GM18508 (cell line): ENCODE data around the gene PDE12.
"Not testable (repeated sequence)": the region's sequence is repeated elsewhere in the genome, so short reads cannot be mapped to it uniquely, and the experiment has no call there.

Experiments used
- ATAC-seq: cut with Tn5 transposase; IDR thresholded peaks from one replicate; pipeline ENCODE4 v1.9.1; 2021; ENCODE audit warnings: moderate number of reproducible peaks; ENCODE audit not compliant: insufficient read depth, unreplicated experiment

The PDE12 gene

DNA sequence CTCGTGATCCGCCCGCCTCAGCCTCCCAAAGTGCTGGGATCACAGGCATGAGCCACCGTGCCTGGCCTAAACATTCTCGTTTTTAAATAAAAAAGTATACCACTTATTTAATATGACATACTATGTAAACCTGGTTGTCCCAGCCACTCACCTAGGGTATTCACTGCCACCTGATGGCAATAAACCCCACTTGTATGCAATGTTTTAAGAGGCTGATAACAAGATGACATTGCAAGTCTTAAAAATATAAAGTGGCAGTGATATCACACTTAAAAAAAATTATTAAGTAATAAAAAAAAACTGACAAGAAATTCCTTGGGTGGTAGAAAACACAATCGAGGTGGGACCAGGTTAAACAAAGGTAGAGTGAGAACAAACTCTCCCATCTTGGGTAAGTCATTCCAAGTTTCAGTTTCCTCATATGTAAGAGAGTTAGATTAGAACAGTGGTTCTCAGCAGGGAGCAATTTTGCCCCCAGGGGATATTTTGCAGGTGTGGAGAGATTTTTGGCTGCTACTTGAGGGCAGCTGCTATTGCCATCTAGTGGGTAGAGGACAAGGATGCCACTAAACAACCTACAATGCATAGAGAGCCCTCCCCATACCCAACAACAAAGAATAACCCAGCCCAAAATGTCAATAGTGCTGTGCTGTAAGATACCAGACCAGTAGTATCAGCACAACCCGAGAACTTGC, 26.5 kb downstream of the PDE12 start:
- ATAC-seq: no peak

DNA sequence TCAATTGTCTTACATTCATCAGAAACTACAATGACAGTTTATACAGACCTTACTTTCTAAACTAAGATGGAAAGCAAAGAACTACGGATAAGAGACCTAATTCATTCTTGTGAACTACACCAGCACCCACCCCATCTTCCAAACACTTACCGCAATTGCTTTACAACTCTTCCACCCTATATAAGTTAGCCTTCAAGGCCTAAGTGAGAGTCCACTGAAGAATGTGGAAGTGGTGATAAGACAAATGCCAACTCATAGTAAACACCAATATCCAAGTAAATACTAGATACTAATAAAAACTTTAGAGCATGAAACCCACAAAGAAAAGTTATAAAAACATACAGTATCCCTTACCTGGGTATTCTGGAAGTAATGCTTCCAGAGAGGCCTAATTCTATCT, 27.5 kb downstream of the PDE12 start:
- ATAC-seq: no peak

DNA sequence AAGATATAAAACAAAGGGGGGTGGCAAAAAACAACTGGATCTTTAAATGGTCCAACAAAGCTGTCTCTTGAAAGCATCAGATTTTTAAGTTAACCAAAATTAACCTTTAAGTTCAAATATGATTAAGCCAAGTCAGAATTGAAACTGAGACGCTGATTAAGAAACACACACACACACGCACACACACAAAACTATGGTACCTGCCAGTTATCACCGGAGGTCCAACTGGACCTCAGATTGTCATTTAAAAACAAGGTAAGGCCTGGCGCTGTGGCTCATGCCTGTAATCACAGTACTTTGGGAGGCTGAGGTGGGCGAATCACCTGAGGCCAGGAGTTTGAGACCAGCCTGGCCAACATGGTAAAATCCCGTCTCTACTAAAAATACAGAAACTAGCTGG, 30.7 kb downstream of the PDE12 start:
- ATAC-seq: no peak

DNA sequence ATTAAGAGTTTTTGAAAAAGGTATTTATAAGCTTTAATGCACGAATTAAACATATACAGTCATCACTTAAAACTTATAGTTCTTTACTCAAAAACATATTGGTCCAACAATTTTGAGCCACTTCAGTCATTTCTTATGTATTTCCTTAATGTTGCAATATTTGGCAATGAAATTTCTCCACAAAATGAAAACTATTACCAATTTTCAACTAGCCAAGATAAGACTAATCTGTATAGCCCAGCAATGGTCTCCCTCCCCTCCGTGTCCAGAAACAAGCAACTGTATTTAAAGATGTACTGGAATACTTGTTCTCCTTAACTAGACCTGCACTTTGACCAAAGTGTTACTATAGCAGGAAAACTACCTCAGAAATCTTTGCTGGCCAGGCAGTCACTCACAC, 31.8 kb downstream of the PDE12 start:
- ATAC-seq: no peak

DNA sequence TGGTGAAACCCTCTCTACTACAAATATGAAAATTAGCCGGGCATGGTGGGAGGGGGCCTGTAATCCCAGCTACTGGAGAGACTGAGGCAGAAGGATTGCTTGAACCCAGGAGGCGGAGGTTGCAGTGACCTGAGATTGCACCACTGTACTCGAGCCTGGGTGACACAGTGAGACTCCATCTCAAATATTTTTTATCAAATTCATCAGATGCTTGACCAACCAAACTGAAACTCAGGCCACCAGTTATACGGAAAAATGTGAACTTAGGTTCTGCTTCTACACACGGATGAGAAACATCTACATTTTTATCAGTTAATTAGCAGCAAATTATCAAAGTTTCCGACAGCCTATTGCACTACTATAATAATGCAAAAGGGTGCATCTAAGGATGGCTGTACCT, 36.2 kb downstream of the PDE12 start:
- ATAC-seq: no peak

DNA sequence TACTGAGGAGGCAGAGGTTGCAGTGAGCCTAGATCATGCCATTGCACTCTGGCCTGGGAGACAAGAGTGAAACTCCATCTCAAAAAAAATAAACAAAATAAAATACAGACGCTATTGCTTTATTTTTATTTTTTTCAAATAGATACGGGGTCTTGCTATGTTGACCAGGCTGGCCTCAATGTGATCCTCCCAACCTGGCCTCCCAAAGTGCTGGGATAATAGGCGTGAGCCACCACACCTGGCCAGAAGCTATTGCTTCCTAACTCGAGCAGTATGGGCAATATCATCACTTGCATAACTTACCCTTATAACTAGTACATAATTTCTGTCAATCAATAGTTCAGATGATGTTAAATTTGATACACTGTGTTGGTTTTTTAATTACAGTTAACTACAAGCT, 38.1 kb downstream of the PDE12 start:
- no peak for ATAC-seq

DNA sequence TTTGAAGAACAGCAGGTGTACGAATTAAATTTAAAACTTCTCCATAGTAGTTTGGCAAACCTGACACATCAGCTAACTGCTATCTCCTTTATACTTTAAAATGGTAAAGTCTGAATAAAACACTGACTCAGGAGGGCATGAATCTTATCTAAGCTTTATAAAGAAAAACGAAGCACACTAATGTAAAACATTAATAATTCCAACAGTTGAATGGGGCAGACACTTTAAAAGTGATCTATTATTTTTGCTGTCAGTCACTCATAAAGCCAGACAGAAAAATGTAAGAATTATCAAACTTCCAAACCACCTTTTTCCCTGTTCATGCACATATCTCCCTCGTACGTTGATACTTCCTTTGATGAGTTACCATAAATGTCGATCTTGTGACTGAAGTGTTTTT, 38.5 kb downstream of the PDE12 start:
- no peak for ATAC-seq

DNA sequence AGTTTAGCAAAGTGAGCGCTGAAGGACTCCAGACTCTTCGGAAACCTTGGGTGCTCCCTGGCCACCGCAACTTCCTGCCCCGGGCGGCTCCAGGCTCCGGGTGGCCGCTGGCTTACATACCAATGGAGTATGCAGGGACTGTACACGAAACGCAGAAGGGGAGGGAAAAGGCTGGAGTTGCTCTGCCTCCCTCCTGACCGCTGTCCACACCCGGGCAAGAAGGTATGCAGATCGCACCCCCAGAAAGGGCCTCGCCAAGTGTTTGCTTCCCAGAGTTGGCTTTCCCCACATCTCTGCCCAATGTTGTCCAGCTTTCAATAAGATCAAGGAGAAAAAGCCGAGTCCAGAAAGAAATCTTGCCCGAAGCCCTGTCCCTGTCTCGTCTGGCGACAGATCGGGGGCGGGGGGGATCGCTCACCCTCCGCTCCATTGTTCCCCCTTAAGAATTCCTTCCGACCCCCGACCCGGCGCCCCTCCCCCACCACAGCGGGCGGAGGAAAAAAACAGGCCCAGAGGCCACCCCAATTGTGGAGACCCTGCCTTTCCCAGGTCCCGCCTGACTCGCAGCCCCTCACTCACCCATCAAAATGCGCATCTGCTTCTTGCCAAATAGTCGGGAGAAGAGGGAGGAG, 40.5 kb downstream of the PDE12 start:
- no peak for ATAC-seq

DNA sequence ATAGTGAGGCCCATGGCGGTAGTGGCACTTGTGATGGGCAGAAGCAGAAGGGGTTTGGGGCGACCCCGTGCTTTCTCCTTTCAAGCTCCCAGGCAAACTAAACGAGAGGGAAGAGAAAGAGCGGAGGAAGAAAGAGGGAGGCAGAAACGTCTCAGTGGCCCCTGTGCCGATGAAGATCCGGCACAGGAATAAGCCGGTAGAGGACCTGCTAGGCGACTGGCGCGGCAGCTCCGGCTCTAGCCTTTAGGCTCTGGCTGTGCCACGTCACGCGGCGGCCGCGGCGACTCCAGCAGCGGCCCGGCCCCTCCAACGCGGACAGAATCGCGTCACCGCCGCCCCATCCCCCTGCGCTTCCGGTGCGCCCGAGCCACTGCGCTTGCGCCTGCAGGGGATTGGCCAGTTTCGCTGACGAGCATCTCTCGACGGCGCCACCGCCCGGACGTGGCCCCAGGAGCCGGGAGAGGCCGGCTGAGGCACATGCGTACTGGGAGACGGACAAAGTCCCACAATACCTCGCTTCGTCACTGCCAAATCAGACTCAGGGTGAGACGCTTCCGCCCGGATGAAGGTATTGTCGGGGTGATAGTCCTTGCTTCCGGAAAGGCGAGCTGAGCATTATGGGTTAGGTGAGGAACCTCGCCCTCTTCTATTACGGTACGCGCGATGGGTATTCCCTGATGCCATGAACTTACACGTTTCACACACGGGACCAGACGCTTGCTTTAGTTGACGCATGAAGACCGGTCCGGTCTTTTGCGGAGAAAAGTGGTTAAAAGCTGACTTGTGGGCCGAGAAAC, 41.3 kb downstream of the PDE12 start, which contains the start of gene ARF4:
TSS of gene ARF4 (minus strand) at position 218 of the 797 bp plus-strand sequence. CDS start at position 14, 204 bp downstream.
- peak; percentile 94 for ATAC-seq

DNA sequence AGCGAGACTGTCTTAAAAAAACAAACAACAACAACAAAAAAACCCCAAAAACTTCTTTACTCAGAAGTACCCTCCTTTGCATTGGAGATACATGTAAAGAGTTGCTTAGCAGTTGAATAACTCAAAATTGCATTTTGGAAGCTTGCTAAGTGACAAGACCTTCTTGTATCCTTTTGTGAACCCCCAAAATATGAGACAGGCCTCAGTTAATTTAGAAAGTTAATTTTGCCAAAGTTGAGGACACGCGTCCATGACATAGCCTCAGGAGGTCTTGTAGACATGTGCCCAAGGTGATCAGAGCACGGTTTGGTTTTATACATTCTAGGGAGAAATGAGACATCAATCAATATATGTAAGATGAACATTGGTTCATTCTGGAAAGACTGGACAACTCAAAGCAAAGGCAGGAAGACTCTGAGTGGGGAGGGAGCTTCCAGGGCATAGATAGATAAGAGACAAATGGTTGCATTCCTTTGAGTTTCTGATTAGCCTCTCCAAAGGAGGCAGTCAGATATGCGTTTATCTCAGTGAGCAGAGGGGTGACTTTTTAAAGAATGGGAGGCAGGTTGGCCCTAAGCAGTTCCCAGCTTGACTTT, 42.8 kb downstream of the PDE12 start:
- ATAC-seq: no peak

DNA sequence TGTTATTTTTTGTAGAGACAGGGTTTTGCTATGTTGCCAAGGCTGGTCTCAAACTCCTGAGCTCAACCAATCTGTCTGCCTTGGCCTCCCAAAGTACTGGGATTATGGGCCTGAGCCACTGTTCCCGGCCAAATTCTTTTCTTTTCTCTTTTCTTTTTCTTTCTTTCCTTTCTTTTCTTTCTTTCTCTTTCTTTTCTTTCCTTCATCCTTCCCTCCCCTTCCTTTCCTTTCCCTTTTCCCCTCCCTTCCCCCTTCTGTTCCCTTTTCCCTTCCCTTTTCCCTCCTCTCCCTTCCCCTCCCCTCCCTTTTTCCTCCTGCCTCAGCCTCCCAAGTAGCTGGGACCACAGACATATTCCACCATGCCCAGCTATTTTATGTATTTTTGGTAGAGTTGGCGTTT, 44.1 kb downstream of the PDE12 start:
- no peak for ATAC-seq

DNA sequence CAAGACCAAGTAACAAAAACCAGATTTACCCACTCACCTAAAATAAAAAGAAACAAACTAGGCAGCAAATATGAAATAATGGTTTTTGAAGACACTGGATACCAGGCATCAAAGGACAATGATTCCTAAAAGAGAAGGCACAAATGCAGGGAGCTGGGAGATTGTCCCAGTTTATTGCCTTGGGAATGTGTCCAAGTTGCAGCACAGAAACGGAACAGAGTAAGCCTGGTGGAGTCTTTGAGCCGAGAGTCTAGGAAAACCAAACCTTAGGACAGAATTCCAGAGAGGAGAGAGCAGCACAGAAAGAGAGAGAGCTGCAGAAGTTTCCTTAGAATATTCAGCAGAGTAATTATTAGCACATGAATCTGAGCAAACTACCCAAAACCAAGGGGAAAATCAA, 48.9 kb downstream of the PDE12 start:
- no peak for ATAC-seq

DNA sequence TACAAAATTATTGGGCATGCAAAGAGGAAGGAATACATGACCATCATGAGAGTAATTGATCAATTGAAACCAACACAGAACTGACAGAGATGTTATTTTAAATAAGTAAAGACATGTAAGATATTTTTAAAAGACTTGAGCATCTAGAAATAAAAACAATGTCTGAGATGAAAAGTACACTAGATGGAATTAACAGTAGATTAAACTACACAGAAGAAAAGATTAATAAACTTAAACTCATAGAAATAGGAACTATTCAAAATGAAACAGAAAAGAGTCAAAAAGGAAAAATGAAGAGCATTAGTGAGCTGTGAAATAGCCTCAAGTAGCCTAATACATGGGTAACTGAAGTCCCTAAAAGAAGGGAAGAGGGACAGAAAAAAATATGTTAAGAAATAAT, 49.6 kb downstream of the PDE12 start:
- no peak for ATAC-seq

DNA sequence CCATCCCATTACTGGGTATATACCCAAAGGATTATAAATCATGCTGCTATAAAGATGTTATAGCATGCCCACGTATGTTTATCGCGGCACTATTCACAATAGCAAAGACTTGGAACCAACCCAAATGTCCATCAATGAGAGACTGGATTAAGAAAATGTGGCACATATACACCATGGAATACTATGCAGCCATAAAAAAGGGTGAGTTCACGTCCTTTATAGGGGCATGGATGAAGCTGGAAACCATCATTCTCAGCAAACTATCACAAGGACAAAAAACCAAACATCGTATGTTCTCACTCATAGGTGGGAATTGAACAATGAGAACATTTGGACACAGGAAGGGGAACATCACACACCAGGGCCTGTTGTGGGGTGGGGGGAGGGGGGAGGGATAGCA, 55.8 kb downstream of the PDE12 start:
- ATAC-seq: not testable (repeated sequence)

DNA sequence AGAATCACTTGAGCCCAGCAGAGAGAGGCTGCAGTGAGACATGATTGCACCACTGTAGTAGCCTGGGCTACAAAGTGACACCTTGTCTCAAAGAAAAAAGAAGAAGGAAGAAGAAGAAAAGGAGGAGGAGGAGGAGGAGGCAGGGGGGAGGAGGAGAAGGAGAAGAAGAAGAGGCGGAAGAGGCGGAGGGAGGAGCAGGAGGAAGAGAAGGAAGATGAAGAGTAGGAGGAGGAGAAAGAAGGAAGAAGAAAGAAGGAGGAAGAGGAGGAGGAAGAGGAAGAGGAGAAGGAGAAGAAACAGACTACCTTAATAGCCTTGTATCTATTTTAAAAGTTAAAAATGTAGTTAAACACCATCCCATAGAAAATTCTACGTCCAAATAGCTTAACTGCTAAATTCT, 60.2 kb downstream of the PDE12 start:
- ATAC-seq: no peak
